ENCODE measurements around the gene TAB2.

The TAB2 gene

GRCh38 chr6:149409617-149410016 lies 92.1 kb downstream of the TAB2 start:
- no peak for DNase-seq

- DNase-seq: no peak
Measured at GRCh38 chr6:149410557-149410956, 93.0 kb downstream of the TAB2 start.

GRCh38 chr6:149414009-149414408 lies 96.5 kb downstream of the TAB2 start:
- no peak for DNase-seq

GRCh38 chr6:149414821-149415220 lies 97.3 kb downstream of the TAB2 start:
- no peak for DNase-seq

GRCh38 chr6:149419696-149420404 lies 102.3 kb downstream of the TAB2 start:
- DNase-seq: no peak

- DNase-seq: no peak
Measured at GRCh38 chr6:149421132-149421531, 103.6 kb downstream of the TAB2 start.

GRCh38 chr6:149422581-149422980 lies 105.1 kb downstream of the TAB2 start:
- DNase-seq: no peak

GRCh38 chr6:149423964-149424440 lies 106.5 kb downstream of the TAB2 start:
- DNase-seq: peak in 1 of 56 donors; percentile 24

- no peak for DNase-seq
Measured at GRCh38 chr6:149425224-149425623, 107.7 kb downstream of the TAB2 start.

GRCh38 chr6:149425754-149426153 lies 108.2 kb downstream of the TAB2 start:
- DNase-seq: no peak

GRCh38 chr6:149428606-149429005 lies 111.1 kb downstream of the TAB2 start:
- no peak for DNase-seq

- no peak for DNase-seq
Measured at GRCh38 chr6:149429427-149430360, 112.2 kb downstream of the TAB2 start.

GRCh38 chr6:149431905-149432775 lies 114.6 kb downstream of the TAB2 start:
- DNase-seq: peak in 55 of 56 donors; percentile 17 to 96 (median 80)

- no peak for DNase-seq
Measured at GRCh38 chr6:149433405-149433804, 115.9 kb downstream of the TAB2 start.

GRCh38 chr6:149433881-149434280 lies 116.4 kb downstream of the TAB2 start:
- DNase-seq: no peak

GRCh38 chr6:149435919-149436586 lies 118.5 kb downstream of the TAB2 start:
- no peak for DNase-seq

GRCh38 chr6:149436647-149437046 lies 119.1 kb downstream of the TAB2 start:
- DNase-seq: no peak

GRCh38 chr6:149437212-149437611 lies 119.7 kb downstream of the TAB2 start:
- DNase-seq: no peak

- DNase-seq: no peak
Measured at GRCh38 chr6:149438855-149439254, 121.3 kb downstream of the TAB2 start.

- no peak for DNase-seq
Measured at GRCh38 chr6:149439626-149440025, 122.1 kb downstream of the TAB2 start.
